ENCODE measurements around the gene RD3L. TPM values are rescaled to one million over a fixed set of nuclear protein-coding genes. Genes with fewer than 3 reads are reported as not detected.
A peak's percentile ranks its signal among the peaks of the same experiment; 100 is the strongest.

RD3L gene
- total RNA-seq, 4 donors from 2014 or later = not detected

- no peak for TF ChIP-seq CTCF (IDR thresholded peaks at IDR 0.05)
- DNase-seq (ENCODE audit: low spot score) = no peak
- no peak for ATAC-seq (ENCODE audit: low FRiP score)
Measured at GRCh38 chr14:103916636-103917262, 25.6 kb downstream of the RD3L start.

GRCh38 chr14:103915616-103916015 is 26.7 kb downstream of the RD3L start:
- ATAC-seq (ENCODE audit: low FRiP score) (no peak), DNase-seq (ENCODE audit: low spot score) (no peak)
- no peak for TF ChIP-seq CTCF (IDR thresholded peaks at IDR 0.05)

GRCh38 chr14:103910984-103911383 is 31.3 kb downstream of the RD3L start:
- TF ChIP-seq CTCF (IDR thresholded peaks at IDR 0.05) = no peak
- no peak for DNase-seq (ENCODE audit: low spot score)
- ATAC-seq (ENCODE audit: low FRiP score) = no peak

GRCh38 chr14:103910262-103910935 is 31.9 kb downstream of the RD3L start:
- ATAC-seq (ENCODE audit: low FRiP score) (peak; percentile 99), DNase-seq (ENCODE audit: low spot score) (peak; percentile 66)
- TF ChIP-seq CTCF (IDR thresholded peaks at IDR 0.05) = no peak

GRCh38 chr14:103909531-103910261 is 32.6 kb downstream of the RD3L start:
- no peak for ATAC-seq (ENCODE audit: low FRiP score)
- TF ChIP-seq CTCF (IDR thresholded peaks at IDR 0.05) = no peak
- DNase-seq (ENCODE audit: low spot score) = no peak

- ATAC-seq (ENCODE audit: low FRiP score) = no peak
- no peak for TF ChIP-seq CTCF (IDR thresholded peaks at IDR 0.05)
- DNase-seq (ENCODE audit: low spot score) = no peak
Measured at GRCh38 chr14:103908580-103908979, 33.7 kb downstream of the RD3L start.
